Stimulated activated CD4-positive, alpha-beta T cell treated with anti-CD3 and anti-CD28 coated beads, TNF-alpha, amount 100 ng/mL, for 4 hours (primary cell): ENCODE data around the gene PSMC4.

Source experiments
- DNase-seq, 3 experiments: peaks; one replicate each; pipeline ENCODE4 v3.0.0-alpha.2; 2020; ENCODE audit warnings: low read depth in 3 of 3

The PSMC4 gene

DNA sequence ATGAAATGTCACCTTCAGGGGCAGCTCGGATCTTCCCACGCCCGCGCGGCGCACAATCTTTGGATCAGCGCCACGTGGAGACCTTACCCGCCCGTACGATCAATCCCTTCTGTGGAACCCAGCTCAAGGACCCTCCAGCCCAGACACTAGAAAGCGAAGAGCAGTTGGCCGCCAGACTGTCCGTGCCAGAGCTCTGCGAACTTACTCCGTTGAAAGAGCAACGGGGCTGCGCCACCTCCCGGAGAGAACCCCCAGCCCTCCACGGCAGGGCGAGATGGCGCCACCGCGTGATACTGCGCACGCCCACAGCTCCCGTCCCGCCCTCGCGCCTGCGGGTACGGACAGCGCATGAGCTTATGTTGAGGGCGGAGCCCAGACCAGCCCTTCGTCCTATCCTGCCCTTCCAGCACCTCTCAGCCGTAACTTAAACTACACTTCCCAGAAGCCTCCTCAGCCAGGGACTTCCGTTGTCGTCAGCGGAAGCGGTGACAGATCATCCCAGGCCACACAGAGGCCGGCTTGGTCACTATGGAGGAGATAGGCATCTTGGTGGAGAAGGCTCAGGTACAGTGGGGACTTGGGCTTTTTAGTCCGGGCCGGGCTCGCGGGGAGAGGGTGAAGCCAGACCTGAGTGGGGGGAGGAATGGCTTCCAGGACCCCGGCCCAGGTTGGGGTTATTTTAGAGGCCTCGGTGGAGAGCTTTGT lies at the start of gene PSMC4:
PSMC4 (plus strand) TSS at position 491 of the 705 bp plus-strand sequence; CDS start at position 529, 38 bp downstream.
- DNase-seq, result peak; percentile 95 to 98 (median 97)

DNA sequence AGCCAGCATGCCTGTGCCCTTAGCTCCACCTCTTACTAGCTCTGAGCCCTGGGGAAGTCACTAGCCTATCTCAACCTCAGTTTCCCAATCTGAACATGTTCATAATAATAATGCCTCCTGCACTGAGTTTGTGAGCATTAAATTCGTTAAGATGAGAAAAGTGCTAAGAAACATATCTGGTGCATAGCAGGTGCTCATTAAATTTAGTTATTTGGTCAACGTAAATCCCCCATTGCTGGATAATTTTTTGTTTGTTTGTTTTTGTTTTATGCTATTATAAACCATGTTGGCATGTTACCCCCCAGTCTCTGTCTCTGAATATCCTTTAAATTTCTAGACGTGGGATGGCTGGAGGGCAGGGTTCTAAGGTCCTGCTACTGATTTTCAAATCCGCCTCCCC lies 47.1 kb upstream of the PSMC4 start:
- DNase-seq, result no peak

- DNase-seq, result no peak
Measured at GRCh38 chr19:39924389-39924788, 46.6 kb upstream of the PSMC4 start.

DNA sequence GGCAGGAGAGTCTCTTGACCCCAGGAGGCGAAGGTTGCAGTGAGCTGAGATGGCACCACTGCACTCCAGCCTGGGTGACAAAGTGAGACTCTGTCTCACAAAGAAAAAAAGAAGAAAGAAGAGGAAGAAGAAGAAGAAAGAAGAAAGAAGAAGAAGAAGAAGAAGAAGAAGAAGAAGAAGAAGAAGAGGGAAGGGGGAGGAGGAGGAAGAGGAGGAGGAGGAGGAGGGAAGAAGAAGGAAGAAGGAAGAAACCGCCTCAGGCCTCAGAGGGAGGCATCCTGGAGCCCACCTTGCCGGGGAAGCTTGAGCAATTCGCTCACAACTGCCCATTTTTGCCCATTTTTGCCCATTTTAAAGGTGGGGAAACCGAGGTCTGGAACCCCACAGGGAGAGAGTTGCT lies 46.0 kb upstream of the PSMC4 start:
- no peak for DNase-seq

- DNase-seq, result no peak
Measured at GRCh38 chr19:39926170-39926760, 44.7 kb upstream of the PSMC4 start.

- no peak for DNase-seq
Measured at GRCh38 chr19:39927076-39927475, 43.9 kb upstream of the PSMC4 start.

DNA sequence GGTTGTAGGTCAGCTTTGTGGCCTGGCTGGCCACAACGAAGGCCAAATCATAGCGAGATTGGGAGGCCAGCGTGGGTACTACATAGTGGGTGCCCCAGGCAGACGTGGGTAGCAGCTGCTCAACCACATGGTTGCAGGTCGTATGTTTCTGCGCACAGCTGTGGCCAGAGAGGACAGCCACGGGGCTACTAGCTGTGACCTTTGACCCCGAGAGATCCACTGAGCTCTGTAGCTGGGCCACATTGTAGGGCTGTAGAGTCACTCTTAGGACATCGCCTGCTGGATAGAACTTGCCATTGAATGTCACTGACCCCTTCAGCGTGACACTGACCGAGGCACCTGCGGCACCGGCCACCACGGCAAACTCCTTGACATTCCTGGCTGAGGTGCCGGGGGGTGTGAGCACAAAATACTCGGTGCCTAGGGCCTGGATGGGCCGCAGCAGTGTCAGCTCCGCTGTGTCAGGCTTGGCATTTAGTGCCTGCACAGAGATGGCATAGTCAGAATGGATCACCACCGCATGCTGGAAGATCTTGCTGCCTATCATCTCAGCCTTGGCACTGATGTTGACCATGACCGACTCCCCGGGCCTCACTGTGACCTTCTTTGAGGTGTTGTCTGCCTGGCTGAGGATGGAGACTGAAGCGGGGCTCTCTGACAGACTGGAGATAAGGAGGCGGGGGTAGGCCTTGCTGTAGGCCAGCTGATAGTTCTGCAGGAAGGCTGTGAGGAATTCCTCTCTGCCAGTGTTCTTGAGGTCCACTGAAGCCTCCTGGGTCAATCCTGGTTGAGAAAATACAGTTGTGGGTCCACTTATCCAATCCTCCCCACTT lies 43.2 kb upstream of the PSMC4 start:
- no peak for DNase-seq

DNA sequence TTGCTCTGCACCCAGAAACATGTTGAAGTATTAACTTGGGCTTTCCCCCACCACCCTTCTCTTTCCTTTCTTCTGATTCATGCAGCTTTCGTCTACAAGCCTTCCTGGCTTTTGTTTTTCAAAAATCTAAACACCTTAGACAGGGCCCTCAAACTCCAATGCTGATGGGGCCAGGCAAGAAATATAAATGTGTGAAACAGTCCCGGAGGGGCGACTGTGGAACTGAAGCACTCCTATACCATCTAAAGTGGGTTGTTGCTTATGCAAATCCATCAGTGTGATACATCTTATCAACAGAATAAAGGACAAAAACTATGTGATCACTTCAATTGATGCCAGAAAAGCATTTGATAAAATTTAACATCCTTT lies 42.6 kb upstream of the PSMC4 start:
- DNase-seq, result no peak

DNA sequence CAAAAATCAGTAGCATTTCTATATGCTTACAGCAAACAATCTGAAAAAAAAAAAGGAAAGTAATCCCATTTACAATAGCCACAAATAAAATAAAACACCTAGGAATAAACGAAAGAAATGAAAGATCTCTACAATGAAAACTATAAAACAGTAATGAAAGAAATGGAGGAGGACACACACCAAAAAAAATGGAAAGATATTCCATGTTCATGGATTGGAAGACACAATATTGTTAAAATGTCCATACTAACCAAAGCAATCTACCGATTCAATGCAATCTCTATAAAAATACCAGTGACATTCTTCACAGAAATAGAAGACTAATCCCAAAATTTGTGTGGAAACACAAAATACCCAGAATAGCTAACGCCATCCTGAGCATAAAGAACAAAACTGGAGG lies 41.2 kb upstream of the PSMC4 start:
- DNase-seq, result no peak

GRCh38 chr19:39934584-39935363 lies 36.2 kb upstream of the PSMC4 start, which contains the start of gene FCGBP:
Gene FCGBP, minus strand, starts transcription at chr19:39934634.
- DNase-seq, result no peak

DNA sequence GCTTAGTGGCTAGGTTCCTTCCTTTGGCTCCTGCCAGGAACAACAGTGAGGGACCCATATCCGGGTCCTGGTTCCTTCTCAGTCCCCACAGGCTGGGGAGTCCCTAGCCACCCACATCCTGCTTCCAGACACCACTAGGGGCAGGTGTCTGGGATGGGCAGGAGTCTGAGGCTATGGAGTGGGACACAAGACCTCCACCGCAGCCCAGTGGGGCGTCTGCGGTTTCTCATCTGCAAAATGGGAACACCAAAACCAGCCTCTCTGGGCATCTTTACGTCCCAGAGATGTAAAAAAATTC lies 35.7 kb upstream of the PSMC4 start:
- no peak for DNase-seq

DNA sequence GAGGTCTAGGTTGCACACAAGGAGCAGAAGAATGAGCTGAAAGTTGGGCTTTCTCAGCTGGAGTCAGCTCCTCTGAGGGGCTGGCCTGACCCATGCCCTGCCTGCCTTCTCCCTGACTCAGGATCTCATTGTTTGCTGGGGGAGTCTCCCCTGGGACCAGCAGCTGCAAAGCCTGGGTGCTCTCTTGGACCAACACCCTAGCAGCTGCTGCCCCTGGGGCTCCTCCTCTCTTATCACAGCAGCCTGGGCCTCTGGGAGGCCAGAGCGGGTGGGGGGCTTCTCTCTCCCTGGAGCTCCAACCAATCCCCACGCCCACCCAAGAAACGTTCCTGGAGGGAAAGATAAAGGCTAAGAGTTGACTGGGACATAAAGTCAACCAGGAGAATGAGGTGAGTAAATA lies 34.9 kb upstream of the PSMC4 start:
- no peak for DNase-seq

DNA sequence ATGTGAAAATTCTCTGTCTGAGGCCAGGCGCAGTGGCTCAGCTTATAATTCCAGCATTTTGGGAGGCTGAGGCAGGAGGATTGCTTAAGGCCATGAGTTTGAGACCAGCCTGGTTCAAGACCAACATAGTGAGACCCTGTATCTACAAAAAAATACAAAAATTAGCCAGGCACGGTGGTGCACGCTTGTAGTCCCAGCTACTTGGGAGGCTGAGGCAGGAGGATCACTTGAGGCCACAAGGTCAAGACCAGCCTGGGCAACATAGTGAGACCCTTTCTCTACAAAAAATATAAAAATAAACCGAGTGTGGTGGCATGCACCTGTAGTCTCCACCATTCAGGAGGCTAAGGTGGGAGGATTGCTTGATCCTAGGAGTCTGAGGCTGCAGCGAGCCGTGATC lies 34.3 kb upstream of the PSMC4 start:
- DNase-seq, result no peak

DNA sequence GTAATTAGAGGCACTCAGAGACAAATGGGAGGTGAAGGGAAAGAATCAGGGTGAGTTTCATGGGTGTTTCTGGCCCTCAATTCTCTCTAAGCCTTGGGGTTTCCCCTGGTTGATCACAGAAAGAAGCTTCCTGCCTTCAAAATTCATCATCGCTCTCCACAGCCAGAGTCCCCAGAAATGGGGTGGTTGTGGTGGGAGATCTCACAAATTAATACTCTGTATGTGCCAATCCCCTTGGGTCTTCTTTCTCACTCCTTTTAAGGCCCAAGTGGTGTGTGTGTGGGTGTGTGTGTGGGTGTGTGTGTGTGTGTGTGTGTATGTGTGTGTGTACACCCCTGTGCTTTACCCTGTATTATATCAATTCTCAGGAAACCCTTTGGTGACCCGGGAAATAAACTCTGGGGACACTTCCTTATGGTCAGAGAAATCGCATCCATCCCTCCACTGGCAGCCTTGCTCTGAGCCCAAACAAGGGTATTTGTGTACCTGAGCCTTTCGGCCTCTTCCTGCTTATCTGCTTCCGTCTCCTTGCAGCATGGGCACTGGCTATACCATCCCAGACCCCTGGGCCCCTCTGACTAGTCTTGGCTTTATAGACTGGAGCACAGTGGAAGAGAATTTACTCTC lies 33.8 kb upstream of the PSMC4 start:
- peak in 2 of 3 experiments; percentile 36 to 45 for DNase-seq

GRCh38 chr19:39937787-39938186 lies 33.2 kb upstream of the PSMC4 start:
- DNase-seq, result no peak

- DNase-seq, result no peak
Measured at GRCh38 chr19:39939556-39939955, 31.4 kb upstream of the PSMC4 start.

DNA sequence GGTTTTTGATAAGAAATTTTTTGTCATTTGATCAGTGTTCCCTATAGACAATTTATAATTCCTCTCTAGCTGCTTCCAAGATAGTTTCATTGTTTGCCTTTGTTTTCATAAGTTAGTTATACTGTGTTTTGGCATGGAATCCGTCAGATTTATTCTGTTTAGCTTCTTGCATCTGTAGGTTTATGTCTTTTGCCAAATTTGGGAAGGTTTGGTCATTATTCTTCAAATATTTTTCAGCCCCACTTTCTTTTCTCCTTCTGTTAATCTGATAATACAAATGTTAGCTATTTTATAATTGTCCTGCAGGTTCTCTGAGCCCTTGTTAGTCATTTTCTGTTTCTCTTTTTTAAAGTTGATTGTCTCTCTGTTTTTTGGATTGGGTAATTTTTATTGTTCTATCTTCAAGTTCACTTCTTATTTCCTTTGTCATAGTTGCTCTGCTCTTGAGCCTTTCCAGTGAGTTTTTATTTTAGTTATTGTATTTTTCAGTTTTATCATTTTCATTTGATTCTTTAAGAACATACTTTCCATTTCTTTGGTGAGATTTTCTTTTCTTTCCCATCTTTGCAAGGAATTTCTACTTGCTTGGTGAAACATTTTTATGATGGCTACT lies 30.6 kb upstream of the PSMC4 start:
- no peak for DNase-seq

GRCh38 chr19:39941151-39941550 lies 29.8 kb upstream of the PSMC4 start:
- DNase-seq, result no peak

- DNase-seq, result peak in 2 of 3 experiments; percentile 25 to 32
Measured at GRCh38 chr19:39941615-39942365, 29.2 kb upstream of the PSMC4 start.

GRCh38 chr19:39942366-39942730 lies 28.6 kb upstream of the PSMC4 start:
- DNase-seq, result no peak

DNA sequence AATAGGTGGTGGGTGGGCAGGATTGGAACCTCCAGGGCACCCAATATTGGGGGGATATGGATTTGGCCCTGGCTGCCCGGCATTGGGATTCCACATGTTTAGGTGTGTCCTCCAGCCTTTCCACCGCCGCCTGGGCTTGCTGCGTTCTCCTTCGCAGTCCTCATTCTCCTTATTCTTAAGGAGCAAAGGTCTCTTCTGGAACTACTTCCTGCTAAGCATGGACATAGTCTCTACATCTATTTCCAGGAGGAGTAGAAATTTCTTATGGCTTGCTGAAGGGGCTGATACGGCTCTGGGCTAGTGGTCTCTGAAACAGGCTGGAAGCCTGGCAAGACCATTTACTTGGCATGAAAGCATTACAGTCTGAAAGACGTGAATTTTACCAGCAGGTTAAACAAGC lies 27.4 kb upstream of the PSMC4 start:
- DNase-seq, result no peak
